ENCODE data around the gene GRK5. TPM values are rescaled to one million over a fixed set of nuclear protein-coding genes. Genes with fewer than 3 reads are reported as not detected.

GRK5 gene
- total RNA-seq, 4 donors from 2014 or later, result 43.5 to 61.7 (median 48.9) TPM

DNA sequence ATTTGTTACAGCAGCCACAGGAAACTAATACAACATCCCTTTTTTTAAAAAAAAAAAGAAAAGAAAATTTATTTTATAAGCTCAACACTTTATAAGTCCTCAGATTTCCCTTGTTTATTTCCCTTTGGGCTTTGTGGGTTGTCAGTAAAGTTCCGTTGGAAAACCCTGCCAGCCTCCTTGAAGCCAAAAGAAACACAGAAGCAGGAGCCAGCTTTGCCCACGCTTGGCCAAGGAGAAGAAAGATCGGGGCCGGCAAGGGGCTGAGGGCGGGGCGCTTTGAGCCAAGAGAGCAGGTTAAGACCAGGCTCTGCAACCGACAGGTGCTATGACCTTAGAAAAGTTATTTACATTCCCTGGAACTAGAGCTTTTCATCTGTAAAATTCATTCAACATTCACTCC, 262.5 kb downstream of the GRK5 start:
- TF ChIP-seq EP300 (IDR thresholded peaks at IDR 0.05), result no peak
- TF ChIP-seq, protein P1, sequence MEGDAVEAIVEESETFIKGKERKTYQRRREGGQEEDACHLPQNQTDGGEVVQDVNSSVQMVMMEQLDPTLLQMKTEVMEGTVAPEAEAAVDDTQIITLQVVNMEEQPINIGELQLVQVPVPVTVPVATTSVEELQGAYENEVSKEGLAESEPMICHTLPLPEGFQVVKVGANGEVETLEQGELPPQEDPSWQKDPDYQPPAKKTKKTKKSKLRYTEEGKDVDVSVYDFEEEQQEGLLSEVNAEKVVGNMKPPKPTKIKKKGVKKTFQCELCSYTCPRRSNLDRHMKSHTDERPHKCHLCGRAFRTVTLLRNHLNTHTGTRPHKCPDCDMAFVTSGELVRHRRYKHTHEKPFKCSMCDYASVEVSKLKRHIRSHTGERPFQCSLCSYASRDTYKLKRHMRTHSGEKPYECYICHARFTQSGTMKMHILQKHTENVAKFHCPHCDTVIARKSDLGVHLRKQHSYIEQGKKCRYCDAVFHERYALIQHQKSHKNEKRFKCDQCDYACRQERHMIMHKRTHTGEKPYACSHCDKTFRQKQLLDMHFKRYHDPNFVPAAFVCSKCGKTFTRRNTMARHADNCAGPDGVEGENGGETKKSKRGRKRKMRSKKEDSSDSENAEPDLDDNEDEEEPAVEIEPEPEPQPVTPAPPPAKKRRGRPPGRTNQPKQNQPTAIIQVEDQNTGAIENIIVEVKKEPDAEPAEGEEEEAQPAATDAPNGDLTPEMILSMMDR (IDR thresholded peaks at IDR 0.05), result no peak
- TF ChIP-seq POLR2A (IDR thresholded peaks at IDR 0.05), result no peak
- H3K27me3 ChIP-seq, result no peaks in the 10 kb centered on the region
- H3K27ac ChIP-seq, result no peak overlapping the region
- H3K4me1 ChIP-seq, result peaks cover 0 to 17% (median 0%) of the 10 kb centered on the region in 4 donors
- no peaks in the 10 kb centered on the region for H3K36me3 ChIP-seq
- DNase-seq (ENCODE audit: low spot score in 2 of 2), result no peak
- H3K9me3 ChIP-seq, result peaks cover 0 to 4% (median 0%) of the 10 kb centered on the region in 4 donors
- no peak overlapping the region for H3K4me3 ChIP-seq
- 55 to 61% methylated on average over 7 of the region's 7 CpGs for WGBS, 2 donors

DNA sequence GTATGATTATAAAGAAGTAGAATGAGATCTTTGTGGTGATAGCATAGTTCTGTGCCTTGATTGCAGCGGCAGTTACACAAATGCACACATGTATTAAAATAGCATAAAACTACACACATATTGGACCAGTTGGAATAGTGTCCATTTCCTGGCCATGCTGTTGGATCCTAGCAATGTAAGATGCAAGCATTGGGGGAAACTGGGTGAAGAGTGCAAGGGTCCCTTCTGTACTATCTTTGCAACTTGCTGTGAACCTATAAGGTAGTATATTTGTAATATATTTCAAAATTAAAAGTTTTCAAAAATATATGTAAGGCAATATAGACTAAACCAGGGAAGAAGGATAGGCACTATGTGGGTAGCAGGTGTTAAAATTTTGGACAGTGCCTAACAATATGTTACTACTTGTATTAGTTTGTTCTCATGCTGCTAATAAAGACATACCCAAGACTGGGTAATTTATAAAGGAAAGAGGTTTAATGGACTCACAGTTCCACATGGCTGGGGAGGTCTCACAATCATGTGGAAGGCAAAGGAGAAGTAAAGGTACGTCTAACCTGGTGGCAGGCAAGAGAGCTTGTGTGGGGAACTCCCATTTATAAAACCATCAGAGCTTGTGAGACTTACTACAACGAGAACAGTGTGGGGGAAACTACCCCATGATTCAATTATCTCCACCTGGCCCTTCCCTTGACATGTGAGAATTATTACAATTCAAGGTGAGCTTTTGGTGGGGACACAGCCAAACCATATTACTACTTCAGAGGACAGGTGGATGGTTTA, 263.7 kb downstream of the GRK5 start:
- TF ChIP-seq POLR2A (IDR thresholded peaks at IDR 0.05), result no peak
- no peak for TF ChIP-seq EP300 (IDR thresholded peaks at IDR 0.05)
- TF ChIP-seq, protein P1 (IDR thresholded peaks at IDR 0.05), result no peak
- no peak overlapping the region for H3K27ac ChIP-seq
- no peak for DNase-seq (ENCODE audit: low spot score in 2 of 2)
- no peak overlapping the region for H3K4me3 ChIP-seq
- no peaks in the 10 kb centered on the region for H3K27me3 ChIP-seq
- no peaks in the 10 kb centered on the region for H3K36me3 ChIP-seq
- 78 to 81% methylated on average over 3 of the region's 3 CpGs for whole genome bisulfite sequencing, 2 donors
- H3K4me1 ChIP-seq, result peaks cover 0 to 14% (median 0%) of the 10 kb centered on the region in 4 donors
- H3K9me3 ChIP-seq, result peaks cover 0 to 4% (median 0%) of the 10 kb centered on the region in 4 donors

DNA sequence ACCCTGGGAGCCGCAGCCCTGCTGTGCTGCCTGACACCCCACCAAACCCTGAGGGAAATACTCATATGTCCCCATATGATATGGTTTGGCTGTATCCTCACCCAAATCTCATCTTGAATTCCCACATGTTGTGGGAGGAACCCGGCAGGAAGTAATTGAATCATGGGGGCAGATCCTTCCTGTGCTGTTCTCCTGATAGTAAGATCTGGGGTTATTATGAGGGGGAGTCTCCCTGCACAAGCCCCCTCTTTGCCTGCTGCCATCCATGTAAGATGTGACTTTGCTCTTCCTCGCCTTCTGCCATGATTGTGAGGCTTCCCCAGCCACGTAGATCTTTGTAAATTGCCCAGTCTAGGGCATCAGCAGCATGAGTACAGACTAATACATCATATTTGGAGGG, 266.4 kb downstream of the GRK5 start:
- Histone ChIP-seq H3K36me3 (no peaks in the 10 kb centered on the region), H3K4me3 (no peak overlapping the region), H3K27ac (no peak overlapping the region), H3K27me3 (no peaks in the 10 kb centered on the region), H3K4me1 (peaks cover 0 to 6% (median 2%) of the 10 kb centered on the region in 4 donors), H3K9me3 (peaks cover 0 to 4% (median 0%) of the 10 kb centered on the region in 4 donors)
- DNase-seq (ENCODE audit: low spot score in 2 of 2), result no peak
- 84 to 92% methylated on average over 4 of the region's 4 CpGs for WGBS, 2 donors
- TF ChIP-seq EP300 (IDR thresholded peaks at IDR 0.05), result no peak
- TF ChIP-seq POLR2A (IDR thresholded peaks at IDR 0.05), result no peak
- TF ChIP-seq, protein P1 (IDR thresholded peaks at IDR 0.05), result no peak

DNA sequence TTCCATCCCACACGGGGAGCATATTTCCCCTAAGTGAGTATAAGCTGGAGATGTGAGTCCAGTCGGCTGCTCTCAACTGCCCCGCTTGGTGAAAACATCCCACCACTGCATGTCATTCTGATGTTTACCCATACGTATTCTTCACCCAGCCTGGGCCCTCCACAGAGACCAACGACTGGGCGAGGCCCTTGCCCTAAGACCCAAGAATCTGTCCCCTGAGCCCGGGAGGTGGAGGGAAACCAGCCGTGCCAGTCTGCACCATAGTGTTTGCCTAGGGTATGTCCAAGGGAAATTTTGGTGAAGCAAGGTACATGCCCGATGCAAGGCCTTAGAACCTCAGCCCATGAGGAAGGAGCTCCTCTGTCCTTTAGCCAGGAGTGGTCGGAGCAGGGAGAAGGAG, 267.2 kb downstream of the GRK5 start:
- Histone ChIP-seq H3K4me3 (no peak overlapping the region), H3K36me3 (no peaks in the 10 kb centered on the region), H3K27me3 (no peaks in the 10 kb centered on the region), H3K9me3 (peaks cover 0 to under 1% (median 0%) of the 10 kb centered on the region in 4 donors), H3K27ac (no peak overlapping the region), H3K4me1 (peaks cover 0 to 9% (median 2%) of the 10 kb centered on the region in 4 donors)
- no peak for DNase-seq (ENCODE audit: low spot score in 2 of 2)
- TF ChIP-seq, protein P1 (IDR thresholded peaks at IDR 0.05), result no peak
- TF ChIP-seq POLR2A (IDR thresholded peaks at IDR 0.05) (no peak), EP300 (IDR thresholded peaks at IDR 0.05) (no peak)
- WGBS, 2 donors, result 84 to 85% methylated on average over 8 to 10 of the region's 10 CpGs

DNA sequence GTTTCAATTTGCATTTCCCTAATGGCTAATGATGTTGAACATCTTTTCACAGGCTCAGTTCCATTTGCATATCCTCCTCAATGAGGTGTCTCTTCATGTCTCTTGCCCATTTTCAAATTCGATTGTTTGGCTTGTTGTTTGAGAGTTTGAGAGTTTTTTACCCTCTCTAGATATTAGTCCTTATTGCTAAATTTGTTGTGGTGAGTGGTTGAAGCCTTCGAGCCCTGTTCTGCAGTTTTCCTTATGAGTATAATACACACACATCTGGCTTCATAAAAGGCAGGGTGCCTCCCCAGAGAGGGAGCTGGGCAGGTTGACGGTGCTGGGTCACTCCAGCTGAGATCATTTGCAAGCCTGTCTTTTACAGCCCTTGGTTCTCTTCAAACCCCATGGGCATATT, 270.1 kb downstream of the GRK5 start:
- H3K27me3 ChIP-seq, result no peaks in the 10 kb centered on the region
- 66 to 68% methylated on average over 3 of the region's 3 CpGs for WGBS, 2 donors
- DNase-seq (ENCODE audit: low spot score in 2 of 2), result no peak
- peaks cover 0 to 5% (median 2%) of the 10 kb centered on the region in 4 donors for H3K4me1 ChIP-seq
- no peaks in the 10 kb centered on the region for H3K36me3 ChIP-seq
- no peaks in the 10 kb centered on the region for H3K9me3 ChIP-seq
- no peak for TF ChIP-seq EP300 (IDR thresholded peaks at IDR 0.05)
- TF ChIP-seq, protein P1 (IDR thresholded peaks at IDR 0.05), result no peak
- no peak for TF ChIP-seq POLR2A (IDR thresholded peaks at IDR 0.05)
- no peak overlapping the region for H3K27ac ChIP-seq
- H3K4me3 ChIP-seq, result no peak overlapping the region

Data from tibial nerve (tissue), 4 donors.